HEK293 (cell line): Measurements from ENCODE around the gene NCMAP.

Experiments used
- CTCF ChIA-PET: fragments of 350-600 bp; formaldehyde crosslinking; extraction: SDS; loops from one replicate; lab custom pipeline; 2021; ENCODE audit warnings: antibody characterized with exemption; lab: Yijun Ruan, JAX
- POLR2A ChIA-PET: fragments of 300-600 bp; formaldehyde crosslinking; extraction: SDS; loops from one replicate; lab custom pipeline; 2020; ENCODE audit warnings: antibody characterized with exemption, inconsistent platforms; lab: Yijun Ruan, JAX
- H3K27ac ChIP-seq: fragments of 200-500 bp; sonication (Bioruptor generic); 2 replicates; pipeline ENCODE4 v1.5.1; 2014; ENCODE audit warnings: low read depth, low read length, control low read depth, inconsistent platforms; ENCODE audit errors: extremely low read depth
- H3K36me3 ChIP-seq, 2 experiments: fragments of 200-500 bp in 1 of 2; sonication (Bioruptor generic) in 1 of 2; 1 replicate in 1 of 2; 2 replicates in 1 of 2; pipeline ENCODE4 v1.5.1; 2014 to 2017; ENCODE audit warnings: inconsistent platforms in 2 of 2, low read length in 2 of 2; ENCODE audit not compliant: control insufficient read depth in 2 of 2, insufficient read depth in 1 of 2
- H3K4me1 ChIP-seq: fragments of 200-500 bp; sonication (Bioruptor generic); 2 replicates; pipeline ENCODE4 v1.5.1; 2014; ENCODE audit warnings: mild to moderate bottlenecking, low read length, inconsistent platforms; ENCODE audit not compliant: control insufficient read depth, insufficient read depth
- H3K4me3 ChIP-seq: 2 replicates; pipeline ENCODE4 v1.5.1; 2011; ENCODE audit warnings: low read depth, mild to moderate bottlenecking, control low read depth, low read length, moderate library complexity
- H3K9me3 ChIP-seq: fragments of 200-500 bp; sonication (Bioruptor generic); 2 replicates; pipeline ENCODE4 v1.5.1; 2014; ENCODE audit warnings: low read depth, low read length, inconsistent platforms; ENCODE audit not compliant: control insufficient read depth, insufficient read depth
- EGR2 ChIP-seq: fragments of 450-650 bp; formaldehyde crosslinking; IDR thresholded peaks from 2 replicates; pipeline ENCODE4 v1.5.1; 2016; ENCODE audit warnings: low read depth, missing biosample characterization, missing genetic modification characterization
- FEZF1 ChIP-seq: fragments of 450-650 bp; formaldehyde crosslinking; IDR thresholded peaks from 2 replicates; pipeline ENCODE4 v1.5.1; 2016; ENCODE audit warnings: missing biosample characterization, missing genetic modification characterization
- GLI2 ChIP-seq: fragments of 450-650 bp; formaldehyde crosslinking; IDR thresholded peaks from 2 replicates; pipeline ENCODE4; 2017; ENCODE audit warnings: missing biosample characterization, missing genetic modification characterization, low read depth, borderline replicate concordance
- GLIS1 ChIP-seq: fragments of 450-650 bp; formaldehyde crosslinking; IDR thresholded peaks from 2 replicates; pipeline ENCODE4 v1.5.1; 2016; ENCODE audit warnings: missing biosample characterization, missing genetic modification characterization
- KLF16 ChIP-seq: fragments of 450-650 bp; formaldehyde crosslinking; IDR thresholded peaks from 2 replicates; pipeline ENCODE4 v1.5.1; 2017; ENCODE audit warnings: missing biosample characterization, missing genetic modification characterization
- OVOL3 ChIP-seq: fragments of 450-650 bp; formaldehyde crosslinking; IDR thresholded peaks from 2 replicates; pipeline ENCODE4 v1.5.1; 2016; ENCODE audit warnings: missing biosample characterization, missing genetic modification characterization
- PRDM1 ChIP-seq: fragments of 450-650 bp; formaldehyde crosslinking; IDR thresholded peaks from 2 replicates; pipeline ENCODE4; 2016; ENCODE audit warnings: missing biosample characterization, missing genetic modification characterization
- PRDM10 ChIP-seq: fragments of 450-650 bp; formaldehyde crosslinking; IDR thresholded peaks from 2 replicates; pipeline ENCODE4 v1.5.1; 2016; ENCODE audit warnings: missing biosample characterization, missing genetic modification characterization
- SP7 ChIP-seq: fragments of 450-650 bp; formaldehyde crosslinking; IDR thresholded peaks from 2 replicates; pipeline ENCODE4 v1.5.1; 2016; ENCODE audit warnings: missing biosample characterization, missing genetic modification characterization
- WT1 ChIP-seq: fragments of 450-650 bp; formaldehyde crosslinking; IDR thresholded peaks from 2 replicates; pipeline ENCODE4 v1.5.1; 2016; ENCODE audit warnings: missing biosample characterization, missing genetic modification characterization
- YY1 ChIP-seq: fragments of 450-650 bp; formaldehyde crosslinking; IDR thresholded peaks from 2 replicates; pipeline ENCODE4 v1.5.1; 2018; ENCODE audit warnings: missing biosample characterization, missing genetic modification characterization
- ZBTB26 ChIP-seq: fragments of 450-650 bp; formaldehyde crosslinking; optimal IDR thresholded peaks from 2 replicates; pipeline ENCODE3; 2016; ENCODE audit warnings: missing biosample characterization, mild to moderate bottlenecking, missing genetic modification characterization
- ZBTB44 ChIP-seq: fragments of 450-650 bp; IDR thresholded peaks from 2 replicates; pipeline ENCODE4 v1.5.1; 2018; ENCODE audit warnings: missing biosample characterization, mild to moderate bottlenecking, missing genetic modification characterization
- ZBTB48 ChIP-seq: fragments of 450-650 bp; formaldehyde crosslinking; IDR thresholded peaks from 2 replicates; pipeline ENCODE4 v1.5.1; 2016; ENCODE audit warnings: missing biosample characterization, missing genetic modification characterization
- ZBTB8A ChIP-seq: fragments of 450-650 bp; formaldehyde crosslinking; IDR thresholded peaks from 2 replicates; pipeline ENCODE4 v1.5.1; 2016; ENCODE audit warnings: missing biosample characterization, missing genetic modification characterization
- ZIC2 ChIP-seq: fragments of 450-650 bp; formaldehyde crosslinking; IDR thresholded peaks from 2 replicates; pipeline ENCODE4 v1.5.1; 2016; ENCODE audit warnings: missing biosample characterization, missing genetic modification characterization
- ZNF148 ChIP-seq: fragments of 450-650 bp; formaldehyde crosslinking; IDR thresholded peaks from 2 replicates; pipeline ENCODE4 v1.5.0; 2017; ENCODE audit warnings: missing biosample characterization, missing genetic modification characterization, borderline replicate concordance
- ZNF169 ChIP-seq: fragments of 450-650 bp; formaldehyde crosslinking; IDR thresholded peaks from 2 replicates; pipeline ENCODE4 v1.5.1; 2016; ENCODE audit warnings: missing biosample characterization, missing genetic modification characterization
- ZNF184 ChIP-seq: fragments of 450-650 bp; IDR thresholded peaks from 2 replicates; pipeline ENCODE4 v1.5.1; 2018; ENCODE audit warnings: missing biosample characterization, mild to moderate bottlenecking, missing genetic modification characterization
- ZNF324 ChIP-seq: fragments of 450-650 bp; formaldehyde crosslinking; IDR thresholded peaks from 2 replicates; pipeline ENCODE4 v1.5.1; 2016; ENCODE audit warnings: missing biosample characterization, missing genetic modification characterization
- ZNF366 ChIP-seq: fragments of 450-650 bp; formaldehyde crosslinking; conservative IDR thresholded peaks from 2 replicates; pipeline ENCODE4 v1.5.1; 2016; ENCODE audit warnings: missing biosample characterization, missing genetic modification characterization
- ZNF37A ChIP-seq: fragments of 450-650 bp; IDR thresholded peaks from 2 replicates; pipeline ENCODE4 v1.5.1; 2018; ENCODE audit warnings: missing biosample characterization, missing genetic modification characterization
- ZNF624 ChIP-seq: fragments of 450-650 bp; formaldehyde crosslinking; IDR thresholded peaks from 2 replicates; pipeline ENCODE4 v1.5.1; 2017; ENCODE audit warnings: missing biosample characterization, missing genetic modification characterization
- ZNF660 ChIP-seq: fragments of 450-650 bp; IDR thresholded peaks from 2 replicates; pipeline ENCODE4 v1.5.1; 2018; ENCODE audit warnings: missing biosample characterization, mild to moderate bottlenecking, missing genetic modification characterization
- ZNF707 ChIP-seq: fragments of 450-650 bp; formaldehyde crosslinking; IDR thresholded peaks from 2 replicates; pipeline ENCODE4 v1.5.1; 2016; ENCODE audit warnings: missing biosample characterization, missing genetic modification characterization
- ZSCAN30 ChIP-seq: fragments of 450-650 bp; IDR thresholded peaks from 2 replicates; pipeline ENCODE4 v1.5.1; 2018; ENCODE audit warnings: missing biosample characterization, mild to moderate bottlenecking, missing genetic modification characterization, moderate library complexity

NCMAP gene

GRCh38 chr1:24560361-24560760, 4.5 kb downstream of the NCMAP start:
- CTCF ChIA-PET, result interaction anchor here (0.6 to 6.3 kb wide), 3 partner anchors 18 to 269 kb away, joined by 4 to 55 read pairs (median 24); no protein-coding TSS in a partner anchor
- no peak for TF ChIP-seq ZNF37A (tag by site-specific recombination)
- TF ChIP-seq ZSCAN30 (tag by site-specific recombination), result no peak
- no peak for TF ChIP-seq ZNF169 (tag by site-specific recombination)
- no peak for TF ChIP-seq PRDM10 (tag by site-specific recombination)
- TF ChIP-seq OVOL3, result no peak
- no peak for TF ChIP-seq GLI2
- no peak for TF ChIP-seq YY1
- no peak for TF ChIP-seq ZBTB26 (tag by site-specific recombination)
- no peak for TF ChIP-seq PRDM1 (tag by site-specific recombination)
- Histone ChIP-seq H3K4me3 (no peak overlapping the region), H3K27ac (no peak overlapping the region), H3K36me3 (no peaks in the 10 kb centered on the region), H3K4me1 (peaks cover 17% of the 10 kb centered on the region), H3K9me3 (no peaks in the 10 kb centered on the region)
- POLR2A ChIA-PET, result interaction anchor here (0.6 kb wide), 1 partner anchor 82 kb away, joined by 4 read pairs; no protein-coding TSS in a partner anchor

GRCh38 chr1:24562625-24563024, 6.7 kb downstream of the NCMAP start:
- CTCF ChIA-PET, result interaction anchor here (1.7 to 6.3 kb wide), 2 partner anchors 20 to 24 kb away, joined by 4 to 55 read pairs; no protein-coding TSS in a partner anchor
- POLR2A ChIA-PET, result interaction anchor here (0.6 kb wide), 1 partner anchor 1225 kb away, joined by 3 read pairs; no protein-coding TSS in a partner anchor
- H3K27ac ChIP-seq, result no peak overlapping the region
- peaks cover 17% of the 10 kb centered on the region for H3K4me1 ChIP-seq
- H3K9me3 ChIP-seq, result no peaks in the 10 kb centered on the region
- H3K4me3 ChIP-seq, result no peak overlapping the region
- no peaks in the 10 kb centered on the region for H3K36me3 ChIP-seq
- TF ChIP-seq ZIC2 (tag by site-specific recombination), result peak; percentile 78
- TF ChIP-seq ZBTB44 (tag by site-specific recombination), result peak; percentile 36; the same call in 1 of the 2 replicates
- peak; percentile 99 for TF ChIP-seq GLIS1 (tag by site-specific recombination)
- 0 out of 2 replicates have a peak, but pooled peaks have one; percentile 38 for TF ChIP-seq SP7 (tag by site-specific recombination)
- TF ChIP-seq ZNF707 (tag by site-specific recombination), result peak; percentile 34; the same call in 1 of the 2 replicates
- 0 out of 2 replicates have a peak, but pooled peaks have one; percentile 8 for TF ChIP-seq FEZF1 (tag by site-specific recombination)
- TF ChIP-seq ZNF184 (tag by site-specific recombination), result peak; percentile 77; the same call in 1 of the 2 replicates
- no peak for TF ChIP-seq ZNF324 (tag by site-specific recombination)
- TF ChIP-seq ZBTB48, result peak; percentile 54
- 0 out of 2 replicates have a peak, but pooled peaks have one; percentile 24 for TF ChIP-seq ZNF624
- TF ChIP-seq ZBTB8A (tag by site-specific recombination), result 0 out of 2 replicates have a peak, but pooled peaks have one; percentile 16
- peak; percentile 57; the same call in 1 of the 2 replicates for TF ChIP-seq ZNF660
- peak; percentile 54; the same call in 1 of the 2 replicates for TF ChIP-seq WT1 (tag by site-specific recombination)
- TF ChIP-seq ZNF366 (tag by site-specific recombination), result no peak
- TF ChIP-seq EGR2 (tag by site-specific recombination), result peak; percentile 58
- no peak for TF ChIP-seq ZNF148
- peak; percentile 38; the same call in 1 of the 2 replicates for TF ChIP-seq KLF16 (tag by site-specific recombination)
